Loucy (cell line): ENCODE results near the gene UNC5A.

ENCODE experiments used
- H2AFZ ChIP-seq: fragments of 200-600 bp; sonication (generic); 2 replicates; pipeline ENCODE4 v1.6.0; 2016; ENCODE audit warnings: antibody characterized with exemption, mild to moderate bottlenecking, low read length, moderate library complexity
- H3F3A ChIP-seq: fragments of 200-600 bp; 2 replicates; pipeline ENCODE4 v1.6.0; 2016; ENCODE audit warnings: antibody characterized with exemption, low read depth, mild to moderate bottlenecking
- H3K27me3 ChIP-seq: fragments of 200-600 bp; sonication (generic); 2 replicates; pipeline ENCODE4 v1.6.1; 2014; ENCODE audit warnings: low read length, mild to moderate bottlenecking; ENCODE audit not compliant: insufficient read depth, poor library complexity, severe bottlenecking
- H3K36me3 ChIP-seq: fragments of 200-600 bp; sonication (generic); 2 replicates; pipeline ENCODE4 v1.6.1; 2016; ENCODE audit warnings: low read length; ENCODE audit not compliant: insufficient read depth
- H3K4me1 ChIP-seq: fragments of 200-600 bp; sonication (generic); 2 replicates; pipeline ENCODE4 v1.5.1; 2014; ENCODE audit warnings: low read length, mild to moderate bottlenecking; ENCODE audit not compliant: insufficient read depth, poor library complexity, severe bottlenecking
- H3K4me2 ChIP-seq: fragments of 200-600 bp; sonication (generic); 2 replicates; pipeline ENCODE4 v1.6.0; 2014; ENCODE audit warnings: antibody characterized with exemption, low read length, low read depth, mild to moderate bottlenecking; ENCODE audit not compliant: poor library complexity, severe bottlenecking
- H3K4me3 ChIP-seq: fragments of 200-600 bp; sonication (generic); 2 replicates; pipeline ENCODE4 v1.5.1; 2014; ENCODE audit warnings: low read length, mild to moderate bottlenecking, mixed read lengths; ENCODE audit not compliant: poor library complexity, severe bottlenecking
- H3K79me2 ChIP-seq: fragments of 200-600 bp; sonication (generic); 2 replicates; pipeline ENCODE4 v1.6.1; 2014; ENCODE audit warnings: low read length; ENCODE audit not compliant: insufficient read depth
- H3K9ac ChIP-seq: fragments of 200-600 bp; sonication (generic); 2 replicates; pipeline ENCODE4 v1.6.0; 2014; ENCODE audit warnings: mild to moderate bottlenecking, low read depth, low read length, moderate library complexity; ENCODE audit not compliant: poor library complexity, severe bottlenecking
- H3K9me2 ChIP-seq: fragments of 200-600 bp; sonication (generic); replicated peaks from 2 replicates; pipeline ENCODE4 v1.6.1; 2016; ENCODE audit warnings: low read depth, low read length, mixed read lengths
- H3K9me3 ChIP-seq: fragments of 200-600 bp; sonication (generic); 2 replicates; pipeline ENCODE4 v1.6.1; 2014; ENCODE audit warnings: mild to moderate bottlenecking, antibody characterized with exemption, low read length, low read depth; ENCODE audit not compliant: insufficient read depth
- H4K20me1 ChIP-seq: fragments of 200-600 bp; sonication (generic); 2 replicates; pipeline ENCODE4 v1.6.0; 2014; ENCODE audit warnings: antibody characterized with exemption, low read length, mild to moderate bottlenecking; ENCODE audit not compliant: insufficient read depth, poor library complexity, severe bottlenecking
- EZH2phosphoT487 ChIP-seq: fragments of 200-600 bp; IDR thresholded peaks from 2 replicates; pipeline ENCODE4 v1.6.1; 2018; ENCODE audit warnings: antibody characterized with exemption, mild to moderate bottlenecking, moderate library complexity, borderline replicate concordance
- TF ChIP-seq, protein P1 (sequence below): fragments of 200-600 bp; sonication (generic); conservative IDR thresholded peaks from 2 replicates; pipeline ENCODE4 v1.5.1; 2014; ENCODE audit warnings: mild to moderate bottlenecking, antibody characterized with exemption, low read length

UNC5A gene

GRCh38 chr5:176865964-176866363, 55.6 kb downstream of the UNC5A start:
- Histone ChIP-seq H3K4me2 (no peak overlapping the region), H3K79me2 (no peaks in the 10 kb centered on the region), H3K27me3 (no peaks in the 10 kb centered on the region), H4K20me1 (no peaks in the 10 kb centered on the region), H3K9me2 (no peaks in the 10 kb centered on the region), H3F3A (no peaks in the 10 kb centered on the region), H3K4me3 (no peak overlapping the region), H3K9ac (no peak overlapping the region), H3K36me3 (no peaks in the 10 kb centered on the region), H3K9me3 (no peaks in the 10 kb centered on the region), H3K4me1 (no peaks in the 10 kb centered on the region), H2AFZ (no peak overlapping the region)
- no peak for TF ChIP-seq EZH2phosphoT487
- TF ChIP-seq, protein P1, sequence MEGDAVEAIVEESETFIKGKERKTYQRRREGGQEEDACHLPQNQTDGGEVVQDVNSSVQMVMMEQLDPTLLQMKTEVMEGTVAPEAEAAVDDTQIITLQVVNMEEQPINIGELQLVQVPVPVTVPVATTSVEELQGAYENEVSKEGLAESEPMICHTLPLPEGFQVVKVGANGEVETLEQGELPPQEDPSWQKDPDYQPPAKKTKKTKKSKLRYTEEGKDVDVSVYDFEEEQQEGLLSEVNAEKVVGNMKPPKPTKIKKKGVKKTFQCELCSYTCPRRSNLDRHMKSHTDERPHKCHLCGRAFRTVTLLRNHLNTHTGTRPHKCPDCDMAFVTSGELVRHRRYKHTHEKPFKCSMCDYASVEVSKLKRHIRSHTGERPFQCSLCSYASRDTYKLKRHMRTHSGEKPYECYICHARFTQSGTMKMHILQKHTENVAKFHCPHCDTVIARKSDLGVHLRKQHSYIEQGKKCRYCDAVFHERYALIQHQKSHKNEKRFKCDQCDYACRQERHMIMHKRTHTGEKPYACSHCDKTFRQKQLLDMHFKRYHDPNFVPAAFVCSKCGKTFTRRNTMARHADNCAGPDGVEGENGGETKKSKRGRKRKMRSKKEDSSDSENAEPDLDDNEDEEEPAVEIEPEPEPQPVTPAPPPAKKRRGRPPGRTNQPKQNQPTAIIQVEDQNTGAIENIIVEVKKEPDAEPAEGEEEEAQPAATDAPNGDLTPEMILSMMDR = no peak

- Histone ChIP-seq H2AFZ (no peak overlapping the region), H3K4me1 (no peaks in the 10 kb centered on the region), H3K9ac (no peak overlapping the region), H3K9me3 (no peaks in the 10 kb centered on the region), H3K9me2 (no peaks in the 10 kb centered on the region), H3K36me3 (no peaks in the 10 kb centered on the region), H3F3A (no peaks in the 10 kb centered on the region), H3K4me3 (no peak overlapping the region), H3K79me2 (no peaks in the 10 kb centered on the region), H4K20me1 (no peaks in the 10 kb centered on the region), H3K4me2 (no peak overlapping the region), H3K27me3 (no peaks in the 10 kb centered on the region)
- no peak for TF ChIP-seq EZH2phosphoT487
- TF ChIP-seq, protein P1 = no peak
These were observed 56.5 kb downstream of the UNC5A start for GRCh38 chr5:176866707-176867310.

DNA sequence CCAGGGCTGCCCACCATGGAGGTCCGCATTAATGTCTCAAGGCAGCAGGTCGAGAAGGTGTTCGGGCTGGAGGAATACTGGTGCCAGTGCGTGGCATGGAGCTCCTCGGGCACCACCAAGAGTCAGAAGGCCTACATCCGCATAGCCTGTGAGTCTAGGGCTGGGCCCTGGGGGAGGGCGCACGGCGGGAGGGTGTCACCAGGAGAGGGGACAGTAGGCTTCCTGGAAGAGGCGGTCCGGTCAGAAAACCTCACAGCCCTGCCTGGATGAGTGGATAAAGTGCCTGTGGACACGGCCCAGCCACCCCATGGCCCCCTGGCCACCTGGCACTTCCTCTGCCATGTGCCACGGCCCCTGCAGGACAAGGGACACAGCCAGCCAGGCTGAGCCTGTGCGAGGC, 57.8 kb downstream of the UNC5A start:
- Histone ChIP-seq H3K4me1 (no peaks in the 10 kb centered on the region), H4K20me1 (no peaks in the 10 kb centered on the region), H3K9me3 (no peaks in the 10 kb centered on the region), H3K9me2 (no peaks in the 10 kb centered on the region), H3K4me2 (no peak overlapping the region), H3K9ac (no peak overlapping the region), H3K4me3 (no peak overlapping the region), H3K27me3 (no peaks in the 10 kb centered on the region), H3K36me3 (no peaks in the 10 kb centered on the region), H3F3A (no peaks in the 10 kb centered on the region), H2AFZ (no peak overlapping the region), H3K79me2 (no peaks in the 10 kb centered on the region)
- TF ChIP-seq, protein P1 = no peak
- TF ChIP-seq EZH2phosphoT487 = no peak
